A549 (cell line): ENCODE data around the gene CFAP99. TPM values are rescaled to one million over a fixed set of nuclear protein-coding genes. Genes with fewer than 3 reads are reported as not detected.

Source experiments
- ATAC-seq, 2 experiments: fragments of 200-7000 bp in 1 of 2; fragments of >200 bp in 1 of 2; cut with Nextera tagmentation in 1 of 2; cut with Tn5 transposase in 1 of 2; 3 replicates each; pipeline versions ENCODE4 v1.8.0 to v1.9.1; 2018 to 2020; ENCODE audit warnings: mild to moderate bottlenecking in 1 of 2, moderate library complexity in 1 of 2
- CTCF ChIA-PET: fragments of 300-600 bp; sonication (Branson Sonifier 250); formaldehyde crosslinking; extraction: SDS; loops from one replicate; lab custom pipeline; 2021; ENCODE audit warnings: antibody characterized with exemption, inconsistent platforms; lab: Yijun Ruan, JAX
- POLR2A ChIA-PET: fragments of 350-600 bp; formaldehyde crosslinking; extraction: SDS; loops from one replicate; lab custom pipeline; 2021; ENCODE audit warnings: antibody characterized with exemption, inconsistent platforms; lab: Yijun Ruan, JAX
- DNase-seq, 2 experiments: peaks; one replicate each; pipeline versions ENCODE4 v3.0.0 to v3.0.0-alpha.2; 2011 to 2016; ENCODE audit warnings: low read depth in 1 of 2, low spot score in 1 of 2
- FAIRE-seq: peaks from 2 replicates; lab custom pipeline; 2011; peaks lifted over from hg19 to GRCh38; lab: Jason Lieb, UNC
- H3K27ac ChIP-seq, 2 experiments: fragments of >200 bp; sonication (Bioruptor Twin); formaldehyde crosslinking; 3 replicates each; pipeline ENCODE4 v1.5.1; 2016 to 2017
- H3K4me1 ChIP-seq: fragments of >200 bp; sonication (Bioruptor Twin); formaldehyde crosslinking; 3 replicates; pipeline ENCODE4 v1.6.1; 2016
- H3K4me2 ChIP-seq: fragments of >200 bp; sonication (Bioruptor Twin); formaldehyde crosslinking; 3 replicates; pipeline ENCODE4 v1.6.1; 2016
- H3K4me3 ChIP-seq: fragments of >200 bp; sonication (Bioruptor Twin); formaldehyde crosslinking; 3 replicates; pipeline ENCODE4 v1.5.1; 2016
- H3K9me3 ChIP-seq: fragments of >200 bp; sonication (Bioruptor Twin); formaldehyde crosslinking; 3 replicates; pipeline ENCODE4 v1.6.1; 2016
- ELK1 ChIP-seq: fragments of 150-350 bp; IDR thresholded peaks from 2 replicates; pipeline ENCODE4 v1.6.1; 2014; ENCODE audit warnings: low read depth, mild to moderate bottlenecking, low read length
- FOSB ChIP-seq: fragments of 250-450 bp; sonication (Bioruptor Pico); IDR thresholded peaks from 2 replicates; pipeline ENCODE4 v1.5.0; 2020; ENCODE audit warnings: mild to moderate bottlenecking, moderate library complexity
- HDAC2 ChIP-seq: fragments of 200-600 bp; sonication (generic); IDR thresholded peaks from 2 replicates; pipeline ENCODE4 v1.6.1; 2016
- HES2 ChIP-seq: fragments of >200 bp; sonication (Bioruptor Twin); formaldehyde crosslinking; IDR thresholded peaks from 2 replicates; pipeline ENCODE4 v1.6.1; 2016
- HOXA7 ChIP-seq: fragments of 250-450 bp; sonication (Bioruptor Pico); IDR thresholded peaks from 2 replicates; pipeline ENCODE4 v1.5.0; 2020; ENCODE audit warnings: mild to moderate bottlenecking, moderate library complexity
- JUN ChIP-seq, 2 experiments: fragments of >200 bp; sonication (Bioruptor Twin); formaldehyde crosslinking; IDR thresholded peaks; 2 replicates in 1 of 2; 3 replicates in 1 of 2; pipeline ENCODE4 v1.6.1; 2016 to 2017
- JUNB ChIP-seq: fragments of >200 bp; sonication (Bioruptor Twin); formaldehyde crosslinking; IDR thresholded peaks from 2 replicates; pipeline ENCODE4 v1.6.1; 2016
- NFE2L2 ChIP-seq: fragments of 150-350 bp; conservative IDR thresholded peaks from 2 replicates; pipeline ENCODE4 v1.6.1; 2014; ENCODE audit warnings: low read length
- NR3C1 ChIP-seq: fragments of >200 bp; sonication (Bioruptor Twin); formaldehyde crosslinking; IDR thresholded peaks from 3 replicates; pipeline ENCODE4 v1.6.1; 2017
- PBX3 ChIP-seq: IDR thresholded peaks from 2 replicates; pipeline ENCODE4 v1.6.1; 2012
- POLR2A ChIP-seq: IDR thresholded peaks from 2 replicates; pipeline ENCODE4 v1.6.1; 2012; ENCODE audit warnings: mild to moderate bottlenecking, low read length
- POLR2AphosphoS2 ChIP-seq: conservative IDR thresholded peaks from 2 replicates; pipeline ENCODE4 v1.6.1; 2012; ENCODE audit warnings: low read length, improper control_type of control experiment, inconsistent platforms
- RARB ChIP-seq: fragments of 250-450 bp; sonication (Bioruptor Pico); IDR thresholded peaks from 2 replicates; pipeline ENCODE4 v1.8.0; 2021; ENCODE audit warnings: mild to moderate bottlenecking, moderate library complexity
- REST ChIP-seq: fragments of 200-600 bp; sonication (generic); IDR thresholded peaks from 2 replicates; pipeline ENCODE4 v1.6.1; 2016; ENCODE audit warnings: antibody characterized with exemption, mild to moderate bottlenecking, moderate library complexity
- RFX5 ChIP-seq: fragments of 450-650 bp; IDR thresholded peaks from 2 replicates; pipeline ENCODE4 v1.7.1; 2014; ENCODE audit warnings: antibody characterized with exemption, mild to moderate bottlenecking, moderate library complexity
- TP53 ChIP-seq: fragments of 250-450 bp; sonication (Bioruptor Pico); IDR thresholded peaks from 2 replicates; pipeline ENCODE4 v1.5.0; 2021; ENCODE audit warnings: mild to moderate bottlenecking, moderate library complexity
- USF2 ChIP-seq: fragments of 450-650 bp; IDR thresholded peaks from 2 replicates; pipeline ENCODE4 v1.6.1; 2014; ENCODE audit warnings: antibody characterized with exemption
- ZNF302 ChIP-seq: fragments of 250-450 bp; sonication (Bioruptor Pico); IDR thresholded peaks from 2 replicates; pipeline ENCODE4 v1.9.0; 2021; ENCODE audit warnings: inconsistent platforms, mild to moderate bottlenecking, moderate library complexity
- WGBS: methylation state at CpG from one replicate; pipeline ENCODE4 v1.1.6; 2017; ENCODE audit errors: missing lambda C conversion rate; 5-methylcytosine and 5-hydroxymethylcytosine counted together
- polyA plus RNA-seq, 4 experiments: library from polyadenylated mRNA; depleted of rRNA in 3 of 4; stranded (reverse); fragments of >200 nt; fragmentation: RNase III in 1 of 4; extraction: RNeasy Plus Mini Kit Qiagen cat#74134 plus additional on column Dnase treatment in 1 of 4; gene quantifications; 2 replicates in 3 of 4; 3 replicates in 1 of 4; pipeline ENCODE4 v1.2.3, GENCODE V29; 2011 to 2017
- TF ChIP-seq, protein P1 (sequence below): fragments of >200 bp; sonication (Bioruptor Twin); formaldehyde crosslinking; IDR thresholded peaks from 3 replicates; pipeline ENCODE4 v1.5.1; 2016

The CFAP99 gene
- polyA plus RNA-seq, 2 of the 4 experiments (the other 2 are of a cell fraction) = 0.09 TPM; not detected in 1

GRCh38 chr4:2424581-2424980 lies 5.8 kb downstream of the CFAP99 start:
- ChIA-PET POLR2A (interaction anchor here (0.8 kb wide), 1 partner anchor 12 kb away, joined by 3 read pairs; no protein-coding TSS in a partner anchor), CTCF (interaction anchor here (1.1 to 1.2 kb wide), 2 partner anchors 9 to 12 kb away, joined by 3 to 5 read pairs; no protein-coding TSS in a partner anchor)
- Histone ChIP-seq H3K9me3 (no peaks in the 10 kb centered on the region), H3K4me3 (no peak overlapping the region), H3K27ac (no peak overlapping the region), H3K4me1 (peaks cover 2% of the 10 kb centered on the region; the same call in 1 of the 3 replicates), H3K4me2 (no peak overlapping the region)
- DNase-seq = no peak
- FAIRE-seq = no peak
- WGBS = 79% methylated on average over 10 of the region's 10 CpGs
- ATAC-seq = no peak
- no peak for TF ChIP-seq HOXA7 (CRISPR knock-in tag)
- TF ChIP-seq HES2 = no peak
- TF ChIP-seq JUN (IDR thresholded peaks at IDR 0.05) = no peak
- TF ChIP-seq POLR2AphosphoS2 = no peak
- no peak for TF ChIP-seq ELK1
- TF ChIP-seq REST = no peak
- no peak for TF ChIP-seq JUNB
- no peak for TF ChIP-seq RARB (CRISPR knock-in tag)
- no peak for TF ChIP-seq RFX5
- TF ChIP-seq PBX3 = no peak
- no peak for TF ChIP-seq NFE2L2
- no peak for TF ChIP-seq ZNF302 (CRISPR knock-in tag)
- TF ChIP-seq POLR2A = no peak
- no peak for TF ChIP-seq TP53 (CRISPR knock-in tag)
- TF ChIP-seq USF2 = no peak
- TF ChIP-seq, protein P1, sequence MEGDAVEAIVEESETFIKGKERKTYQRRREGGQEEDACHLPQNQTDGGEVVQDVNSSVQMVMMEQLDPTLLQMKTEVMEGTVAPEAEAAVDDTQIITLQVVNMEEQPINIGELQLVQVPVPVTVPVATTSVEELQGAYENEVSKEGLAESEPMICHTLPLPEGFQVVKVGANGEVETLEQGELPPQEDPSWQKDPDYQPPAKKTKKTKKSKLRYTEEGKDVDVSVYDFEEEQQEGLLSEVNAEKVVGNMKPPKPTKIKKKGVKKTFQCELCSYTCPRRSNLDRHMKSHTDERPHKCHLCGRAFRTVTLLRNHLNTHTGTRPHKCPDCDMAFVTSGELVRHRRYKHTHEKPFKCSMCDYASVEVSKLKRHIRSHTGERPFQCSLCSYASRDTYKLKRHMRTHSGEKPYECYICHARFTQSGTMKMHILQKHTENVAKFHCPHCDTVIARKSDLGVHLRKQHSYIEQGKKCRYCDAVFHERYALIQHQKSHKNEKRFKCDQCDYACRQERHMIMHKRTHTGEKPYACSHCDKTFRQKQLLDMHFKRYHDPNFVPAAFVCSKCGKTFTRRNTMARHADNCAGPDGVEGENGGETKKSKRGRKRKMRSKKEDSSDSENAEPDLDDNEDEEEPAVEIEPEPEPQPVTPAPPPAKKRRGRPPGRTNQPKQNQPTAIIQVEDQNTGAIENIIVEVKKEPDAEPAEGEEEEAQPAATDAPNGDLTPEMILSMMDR = no peak
- TF ChIP-seq NR3C1 = no peak
- no peak for TF ChIP-seq FOSB
- TF ChIP-seq HDAC2 = no peak
